Sciatic nerve (tissue), 2 donors: ENCODE measurements around the gene ATP6V0A4. TPM values are rescaled to one million over a fixed set of nuclear protein-coding genes. Genes with fewer than 3 reads are reported as not detected.

Experiments used
- ATAC-seq: fragments of 200-7000 bp; cut with Tn5 transposase; one replicate; pipeline ENCODE4 v1.9.1; 2020; ENCODE audit warnings: mild to moderate bottlenecking, moderate library complexity
- DNase-seq: peaks from one replicate; pipeline ENCODE4 v3.0.0-alpha.2; 2020; ENCODE audit warnings: low spot score
- intact Hi-C: fragments of 100-400 bp; cut with DNase I; formaldehyde crosslinking; loops from one replicate; pipeline ENCODE4 v1.14.2; 2022
- total RNA-seq: library from RNA; stranded (reverse); fragmentation: NEBNext Ultra II Directional; extraction: Animal tissue kit (Norgen Biotek cat#: 25700); gene quantifications from one replicate; pipeline ENCODE4 v1.2.1, GENCODE V29; 2021
- donor health status: DM: no; HTN: no; CAD: no.
- donor health status: DM: no; HTN: no; CAD: no.

The ATP6V0A4 gene
- not detected for total RNA-seq

GRCh38 chr7:138797715-138798320 is at the start of gene ATP6V0A4, which contains the start of gene TMEM213:
Gene ATP6V0A4, minus strand, starts transcription at chr7:138798196. Its CDS starts 26,949 bp downstream, at chr7:138771247.
Gene TMEM213, plus strand, starts transcription at chr7:138797994. Its CDS starts 111 bp downstream, at chr7:138798105.
- intact Hi-C loops = no loop called here
- DNase-seq = no peak
- no peak for ATAC-seq

- no peak for ATAC-seq
- no peak for DNase-seq
- intact Hi-C loops = no loop called here
Measured at GRCh38 chr7:138845711-138846110, 47.7 kb upstream of the ATP6V0A4 start.

GRCh38 chr7:138843632-138844580 is 45.9 kb upstream of the ATP6V0A4 start:
- ATAC-seq (no peak), DNase-seq (no peak)
- intact Hi-C loops = no loop called here

GRCh38 chr7:138842111-138842510 is 44.1 kb upstream of the ATP6V0A4 start:
- DNase-seq (no peak), ATAC-seq (no peak)
- intact Hi-C loops = no loop called here

- DNase-seq (no peak), ATAC-seq (peak; percentile 13)
- intact Hi-C loops = no loop called here
Measured at GRCh38 chr7:138838166-138838565, 40.2 kb upstream of the ATP6V0A4 start.

- DNase-seq (no peak), ATAC-seq (peak; percentile 28)
- intact Hi-C loops = no loop called here
Measured at GRCh38 chr7:138837627-138838026, 39.6 kb upstream of the ATP6V0A4 start.

GRCh38 chr7:138835087-138835486 is 37.1 kb upstream of the ATP6V0A4 start:
- DNase-seq (no peak), ATAC-seq (no peak)
- intact Hi-C loops = no loop called here

GRCh38 chr7:138834583-138834982 is 36.6 kb upstream of the ATP6V0A4 start:
- no peak for DNase-seq
- no peak for ATAC-seq
- intact Hi-C loops = no loop called here

GRCh38 chr7:138833596-138833995 is 35.6 kb upstream of the ATP6V0A4 start:
- DNase-seq (no peak), ATAC-seq (no peak)
- intact Hi-C loops = no loop called here

- intact Hi-C loops = no loop called here
- ATAC-seq (no peak), DNase-seq (no peak)
Measured at GRCh38 chr7:138832966-138833365, 35.0 kb upstream of the ATP6V0A4 start.

GRCh38 chr7:138829335-138829734 is 31.3 kb upstream of the ATP6V0A4 start:
- no peak for DNase-seq
- intact Hi-C loops = no loop called here
- no peak for ATAC-seq

GRCh38 chr7:138828302-138828701 is 30.3 kb upstream of the ATP6V0A4 start:
- intact Hi-C loops = no loop called here
- DNase-seq (no peak), ATAC-seq (no peak)

- ATAC-seq (no peak), DNase-seq (no peak)
- intact Hi-C loops = no loop called here
Measured at GRCh38 chr7:138825049-138825721, 27.2 kb upstream of the ATP6V0A4 start.

GRCh38 chr7:138822867-138823535 is 25.0 kb upstream of the ATP6V0A4 start:
- intact Hi-C loops = no loop called here
- no peak for DNase-seq

GRCh38 chr7:138821912-138822311 is 23.9 kb upstream of the ATP6V0A4 start:
- no peak for ATAC-seq
- DNase-seq = no peak
- intact Hi-C loops = no loop called here

More at GRCh38 chr7:138822867-138823535, 25.0 kb upstream of the ATP6V0A4 start:
- ATAC-seq = no peak

GRCh38 chr7:138819625-138820024 is 21.6 kb upstream of the ATP6V0A4 start:
- intact Hi-C loops = no loop called here
- ATAC-seq (no peak), DNase-seq (no peak)

- intact Hi-C loops = no loop called here
- no peak for DNase-seq
Measured at GRCh38 chr7:138816650-138817049, 18.7 kb upstream of the ATP6V0A4 start.

GRCh38 chr7:138814816-138815332 is 16.9 kb upstream of the ATP6V0A4 start:
- no peak for ATAC-seq
- DNase-seq = no peak
- intact Hi-C loops = no loop called here

More at GRCh38 chr7:138816650-138817049, 18.7 kb upstream of the ATP6V0A4 start:
- ATAC-seq = no peak

- ATAC-seq (no peak), DNase-seq (no peak)
- intact Hi-C loops = no loop called here
Measured at GRCh38 chr7:138813945-138814344, 15.9 kb upstream of the ATP6V0A4 start.
